ENCODE measurements around the gene RASAL2.

DNA sequence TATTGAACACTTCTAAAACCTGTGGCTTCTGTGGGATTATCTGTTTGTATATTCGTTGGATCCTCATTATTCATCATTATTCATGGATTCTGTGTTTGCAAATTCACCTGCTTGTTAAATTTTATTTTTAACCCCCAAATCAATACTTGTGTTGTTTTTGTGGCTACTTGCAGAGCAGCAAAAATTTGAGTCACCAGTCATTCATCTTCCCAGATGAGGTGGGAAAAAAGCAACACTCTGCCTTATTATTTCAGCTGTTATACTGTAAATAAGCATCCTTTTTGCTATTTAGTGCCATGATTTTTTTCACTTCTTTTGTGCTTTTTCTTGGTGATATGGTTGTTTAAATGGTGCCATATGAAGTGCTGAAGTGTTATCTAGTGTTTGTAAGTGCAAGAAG lies 56.7 kb downstream of the RASAL2 start:
- TF ChIP-seq, protein P1, sequence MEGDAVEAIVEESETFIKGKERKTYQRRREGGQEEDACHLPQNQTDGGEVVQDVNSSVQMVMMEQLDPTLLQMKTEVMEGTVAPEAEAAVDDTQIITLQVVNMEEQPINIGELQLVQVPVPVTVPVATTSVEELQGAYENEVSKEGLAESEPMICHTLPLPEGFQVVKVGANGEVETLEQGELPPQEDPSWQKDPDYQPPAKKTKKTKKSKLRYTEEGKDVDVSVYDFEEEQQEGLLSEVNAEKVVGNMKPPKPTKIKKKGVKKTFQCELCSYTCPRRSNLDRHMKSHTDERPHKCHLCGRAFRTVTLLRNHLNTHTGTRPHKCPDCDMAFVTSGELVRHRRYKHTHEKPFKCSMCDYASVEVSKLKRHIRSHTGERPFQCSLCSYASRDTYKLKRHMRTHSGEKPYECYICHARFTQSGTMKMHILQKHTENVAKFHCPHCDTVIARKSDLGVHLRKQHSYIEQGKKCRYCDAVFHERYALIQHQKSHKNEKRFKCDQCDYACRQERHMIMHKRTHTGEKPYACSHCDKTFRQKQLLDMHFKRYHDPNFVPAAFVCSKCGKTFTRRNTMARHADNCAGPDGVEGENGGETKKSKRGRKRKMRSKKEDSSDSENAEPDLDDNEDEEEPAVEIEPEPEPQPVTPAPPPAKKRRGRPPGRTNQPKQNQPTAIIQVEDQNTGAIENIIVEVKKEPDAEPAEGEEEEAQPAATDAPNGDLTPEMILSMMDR (IDR thresholded peaks at IDR 0.05) = no peak
- TF ChIP-seq POLR2A (IDR thresholded peaks at IDR 0.05) = no peak

All from thyroid gland (tissue), 4 donors.